NB4 (cell line): ENCODE measurements around the gene HBG2.
"Not testable (repeated sequence)": the region's sequence is repeated elsewhere in the genome, so short reads cannot be mapped to it uniquely, and the experiment has no call there.

Experiments used
- DNase-seq: peaks from one replicate; pipeline ENCODE4 v3.0.0; 2010; ENCODE audit warnings: low read depth
- H3K4me3 ChIP-seq: one replicate; pipeline ENCODE4 v1.5.1; 2011; ENCODE audit warnings: mild to moderate bottlenecking, low read depth, low read length, moderate library complexity
- CTCF ChIP-seq: IDR thresholded peaks from one replicate; pipeline ENCODE4 v1.5.1; 2012; ENCODE audit warnings: low read depth, low read length
- MAX ChIP-seq: IDR thresholded peaks from 2 replicates; pipeline ENCODE4 v1.6.1; 2011; ENCODE audit warnings: low read depth, low read length
- MYC ChIP-seq: IDR thresholded peaks from 2 replicates; pipeline ENCODE4 v1.6.1; 2011; ENCODE audit warnings: low read depth, low read length
- POLR2A ChIP-seq: IDR thresholded peaks from 2 replicates; pipeline ENCODE4 v1.6.1; 2011; ENCODE audit warnings: mild to moderate bottlenecking; ENCODE audit not compliant: insufficient read length; ENCODE audit errors: extremely low read depth

Gene HBG2

GRCh38 chr11:5258543-5259262, 4.1 kb upstream of the HBG2 start:
- H3K4me3 ChIP-seq = no peak overlapping the region
- DNase-seq = no peak
- TF ChIP-seq MYC = no peak
- TF ChIP-seq POLR2A = no peak
- TF ChIP-seq MAX = no peak
- TF ChIP-seq CTCF = no peak

GRCh38 chr11:5257296-5257695, 2.7 kb upstream of the HBG2 start:
- no peak for TF ChIP-seq MYC
- TF ChIP-seq MAX = no peak
- TF ChIP-seq CTCF = no peak
- TF ChIP-seq POLR2A = no peak
- no peak for DNase-seq
- H3K4me3 ChIP-seq = no peak overlapping the region

GRCh38 chr11:5254023-5254422, 558 bp downstream of the HBG2 start:
- not testable (repeated sequence) for DNase-seq

GRCh38 chr11:5253440-5253839, 1.1 kb downstream of the HBG2 start:
- not testable (repeated sequence) for H3K4me3 ChIP-seq, DNase-seq

More at GRCh38 chr11:5254023-5254422, 558 bp downstream of the HBG2 start:
- not testable (repeated sequence) for H3K4me3 ChIP-seq

GRCh38 chr11:5252919-5253265, 1.7 kb downstream of the HBG2 start:
- TF ChIP-seq POLR2A = no peak
- no peak for TF ChIP-seq MYC
- no peak overlapping the region for H3K4me3 ChIP-seq
- no peak for DNase-seq

GRCh38 chr11:5252192-5252918, 2.2 kb downstream of the HBG2 start:
- no peak for DNase-seq
- TF ChIP-seq CTCF (no peak), MAX (no peak), POLR2A (no peak), MYC (no peak)
- no peak overlapping the region for H3K4me3 ChIP-seq

GRCh38 chr11:5251746-5252145, 2.8 kb downstream of the HBG2 start:
- no peak overlapping the region for H3K4me3 ChIP-seq
- DNase-seq = no peak
- TF ChIP-seq POLR2A (no peak), MYC (no peak), MAX (no peak)

GRCh38 chr11:5250543-5251204, 3.9 kb downstream of the HBG2 start:
- no peak for TF ChIP-seq CTCF
- TF ChIP-seq MYC = no peak
- no peak for TF ChIP-seq POLR2A
- no peak overlapping the region for H3K4me3 ChIP-seq
- DNase-seq = no peak

- not testable (repeated sequence) for H3K4me3 ChIP-seq, DNase-seq
Observed at GRCh38 chr11:5249807-5250396, 4.7 kb downstream of the HBG2 start, which contains the start of gene HBG1. Gene HBG1, minus strand, starts transcription at chr11:5249857. Its CDS starts 53 bp downstream, at chr11:5249804.

- not testable (repeated sequence) for DNase-seq
Observed at GRCh38 chr11:5248498-5248897, 6.1 kb downstream of the HBG2 start.

More at GRCh38 chr11:5248498-5248897, 6.1 kb downstream of the HBG2 start:
- not testable (repeated sequence) for H3K4me3 ChIP-seq
